Fibroblast of lung (primary cell): ENCODE results near the gene ANO4. TPM values are rescaled to one million over a fixed set of nuclear protein-coding genes. Genes with fewer than 3 reads are reported as not detected.

Experiments
- DNase-seq, 2 donors: peaks; one replicate each; pipeline versions ENCODE4 v3.0.0 to v3.0.0-alpha.2; 2010; ENCODE audit warnings: low read depth in 2 of 2
- H2AFZ ChIP-seq: 2 replicates; pipeline ENCODE4 v1.5.1; 2012; ENCODE audit warnings: low read length, control low read depth, inconsistent platforms
- H3K27ac ChIP-seq: 2 replicates; pipeline ENCODE4 v1.5.1; 2011; ENCODE audit warnings: low read length, control low read depth; ENCODE audit not compliant: insufficient read depth
- H3K27me3 ChIP-seq: 2 replicates; pipeline ENCODE4 v1.5.1; 2011; ENCODE audit warnings: mild to moderate bottlenecking, low read length; ENCODE audit not compliant: control insufficient read depth, insufficient read depth
- H3K36me3 ChIP-seq: 2 replicates; pipeline ENCODE4 v1.5.1; 2011; ENCODE audit warnings: low read length; ENCODE audit not compliant: control insufficient read depth, insufficient read depth
- H3K4me1 ChIP-seq: 2 replicates; pipeline ENCODE4 v1.5.1; 2011; ENCODE audit warnings: low read length; ENCODE audit not compliant: control insufficient read depth, insufficient read depth; ENCODE audit errors: extremely low read depth
- H3K4me2 ChIP-seq: 2 replicates; pipeline ENCODE4 v1.5.1; 2011; ENCODE audit warnings: low read length, control low read depth; ENCODE audit not compliant: insufficient read depth; ENCODE audit errors: extremely low read depth
- H3K4me3 ChIP-seq, 4 experiments: fragments of 200-600 bp in 1 of 4; sonication (generic) in 1 of 4; replicated peaks in 1 of 4; 2 replicates each; pipeline ENCODE4 v1.5.1; 2011 to 2016; ENCODE audit warnings: low read length in 4 of 4, low read depth in 3 of 4, mild to moderate bottlenecking in 3 of 4, control low read depth in 2 of 4, inconsistent platforms in 1 of 4, mixed read lengths in 1 of 4; ENCODE audit not compliant: insufficient read depth in 1 of 4; ENCODE audit errors: control extremely low read depth in 1 of 4
- H3K79me2 ChIP-seq: 2 replicates; pipeline ENCODE4 v1.5.1; 2012; ENCODE audit warnings: mild to moderate bottlenecking, low read length, inconsistent platforms; ENCODE audit not compliant: control insufficient read depth, insufficient read depth
- H3K9ac ChIP-seq: 2 replicates; pipeline ENCODE4 v1.5.1; 2011; ENCODE audit warnings: mild to moderate bottlenecking, low read length, control low read depth; ENCODE audit not compliant: insufficient read depth
- H3K9me3 ChIP-seq: 2 replicates; pipeline ENCODE4 v1.5.1; 2012; ENCODE audit warnings: low read depth, low read length; ENCODE audit not compliant: control insufficient read depth, insufficient read depth
- H4K20me1 ChIP-seq: 2 replicates; pipeline ENCODE4 v1.5.1; 2011; ENCODE audit warnings: low read length; ENCODE audit not compliant: control insufficient read depth, insufficient read depth; ENCODE audit errors: extremely low read depth
- CTCF ChIP-seq, 2 donors: IDR thresholded peaks in 1 of 2; conservative IDR thresholded peaks in 1 of 2; 1 replicate in 1 of 2; 2 replicates in 1 of 2; pipeline ENCODE4 v1.5.1; 2011 to 2012; ENCODE audit warnings: low read length in 2 of 2, control low read depth in 1 of 2, inconsistent platforms in 1 of 2, low read depth in 1 of 2, mild to moderate bottlenecking in 1 of 2
- EZH2 ChIP-seq: IDR thresholded peaks from 2 replicates; pipeline ENCODE4 v1.5.1; 2012; ENCODE audit warnings: low read length, control low read depth, mild to moderate bottlenecking; ENCODE audit errors: missing control alignments
- polyA plus RNA-seq, 2 donors: library from polyadenylated mRNA; depleted of rRNA in 1 of 2; stranded (reverse) in 1 of 2; unstranded in 1 of 2; fragments of >200 nt; gene quantifications; 2 replicates each; pipeline ENCODE4 v1.2.1, GENCODE V29; 2011 to 2012; ENCODE audit warnings: missing spikeins in 1 of 2
- total RNA-seq: library from RNA; depleted of rRNA; stranded (reverse); fragments of >200 nt; gene quantifications from 2 replicates; pipeline ENCODE4 v1.2.1, GENCODE V29; 2014

The ANO4 gene
- total and polyA plus RNA-seq, 2 donors (not counting 1 experiment from before 2014, with no cell fraction given) = 11.7 to 42.3 TPM

DNA sequence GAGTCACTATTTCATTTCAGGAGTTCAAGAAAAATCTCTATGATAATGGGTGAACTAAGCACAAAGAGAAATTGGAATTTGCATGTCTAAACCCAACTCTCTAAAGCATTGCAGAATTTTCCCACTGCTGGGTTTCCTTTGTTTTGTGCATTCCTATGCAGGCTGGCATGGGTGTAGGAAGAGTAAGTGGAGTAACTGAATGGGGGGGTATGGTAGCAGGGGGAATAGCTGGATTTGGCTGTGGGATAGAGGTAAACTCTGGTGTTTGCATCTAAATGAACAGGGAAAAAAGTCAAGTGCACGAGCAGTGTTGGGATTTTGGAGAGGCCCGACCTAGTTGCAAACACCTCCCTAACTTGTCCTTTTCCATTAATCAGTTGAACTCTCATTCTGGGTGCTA lies 159.1 kb downstream of the ANO4 start:
- Histone ChIP-seq H3K4me3 (no peak overlapping the region), H4K20me1 (no peaks in the 10 kb centered on the region), H3K27ac (no peak overlapping the region), H3K36me3 (no peaks in the 10 kb centered on the region), H3K79me2 (no peaks in the 10 kb centered on the region), H3K4me1 (no peaks in the 10 kb centered on the region), H3K9me3 (no peaks in the 10 kb centered on the region), H3K9ac (no peak overlapping the region), H3K4me2 (no peak overlapping the region), H2AFZ (no peak overlapping the region), H3K27me3 (no peaks in the 10 kb centered on the region)
- no peak for DNase-seq
- TF ChIP-seq EZH2 (no peak), CTCF (conservative IDR thresholded peaks at IDR 0.05 in 1 of 2, IDR thresholded peaks at IDR 0.05 in 1 of 2; ENCODE audit: low read depth in 1 of 2, low read length in 2 of 2) (no peak)

GRCh38 chr12:100954118-100954517 lies 159.5 kb downstream of the ANO4 start:
- no peak overlapping the region for H3K27ac ChIP-seq

DNA sequence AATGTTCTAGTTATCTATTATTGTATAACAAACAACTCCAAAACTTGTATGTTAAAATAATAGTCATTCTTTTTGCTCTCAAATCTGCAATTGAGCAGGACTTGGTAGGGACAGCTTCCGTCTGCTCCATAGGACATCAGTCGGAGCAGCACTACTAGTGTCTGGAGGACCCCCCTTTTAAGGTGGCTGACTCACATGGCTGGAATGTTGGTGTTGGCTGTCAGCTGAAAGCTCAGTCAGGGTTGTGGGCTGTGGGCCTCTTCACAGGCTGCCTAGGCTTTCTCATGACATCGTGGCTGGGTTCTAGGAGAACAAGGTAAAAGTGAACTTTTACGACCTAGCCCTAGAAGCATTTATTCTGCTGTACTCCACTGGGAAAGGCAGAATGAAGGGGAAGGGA lies 160.6 kb downstream of the ANO4 start:
- TF ChIP-seq EZH2 (no peak), CTCF (conservative IDR thresholded peaks at IDR 0.05 in 1 of 2, IDR thresholded peaks at IDR 0.05 in 1 of 2; ENCODE audit: low read depth in 1 of 2, low read length in 2 of 2) (no peak)
- Histone ChIP-seq H3K4me2 (peak overlapping the region; percentile 3), H3K27me3 (no peaks in the 10 kb centered on the region), H3K4me1 (no peaks in the 10 kb centered on the region), H3K27ac (no peak overlapping the region), H3K79me2 (no peaks in the 10 kb centered on the region), H3K9ac (no peak overlapping the region), H3K9me3 (no peaks in the 10 kb centered on the region), H3K4me3 (no peak overlapping the region), H2AFZ (no peak overlapping the region), H4K20me1 (no peaks in the 10 kb centered on the region), H3K36me3 (no peaks in the 10 kb centered on the region)
- peak; percentile 47 to 94 for DNase-seq

More at GRCh38 chr12:100954118-100954517, 159.5 kb downstream of the ANO4 start:
- Histone ChIP-seq H3K4me2 (no peak overlapping the region), H3K27me3 (no peaks in the 10 kb centered on the region), H3K36me3 (no peaks in the 10 kb centered on the region), H3K79me2 (no peaks in the 10 kb centered on the region), H3K9ac (no peak overlapping the region), H2AFZ (no peak overlapping the region), H3K4me3 (no peak overlapping the region), H3K4me1 (no peaks in the 10 kb centered on the region), H4K20me1 (no peaks in the 10 kb centered on the region), H3K9me3 (no peaks in the 10 kb centered on the region)
- no peak for TF ChIP-seq EZH2
- TF ChIP-seq CTCF (conservative IDR thresholded peaks at IDR 0.05 in 1 of 2, IDR thresholded peaks at IDR 0.05 in 1 of 2; ENCODE audit: low read depth in 1 of 2, low read length in 2 of 2) = no peak
- DNase-seq = no peak
